C4-2B (cell line): ENCODE results near the gene FOXP1.

Experiments
- CTCF ChIP-seq: fragments of 450-650 bp; conservative IDR thresholded peaks from 2 replicates; pipeline ENCODE4 v1.5.1; 2017; ENCODE audit warnings: mild to moderate bottlenecking
- ZFX ChIP-seq: fragments of 450-650 bp; IDR thresholded peaks from 2 replicates; pipeline ENCODE4 v1.6.1; 2017

GRCh38 chr3:71067977-71068654 is 515.4 kb downstream of the FOXP1 start:
- TF ChIP-seq CTCF (no peak), ZFX (no peak)
